Erythroblast (primary cell): Measurements from ENCODE around the gene SNX19.

ENCODE experiments used
- GATA1 ChIP-seq: IDR thresholded peaks from 2 replicates; pipeline ENCODE4 v1.6.1; 2011; ENCODE audit warnings: low read depth, mild to moderate bottlenecking, control low read depth, low read length, moderate library complexity
- POLR2A ChIP-seq: IDR thresholded peaks from 2 replicates; pipeline ENCODE4 v1.6.1; 2011; ENCODE audit warnings: mild to moderate bottlenecking, low read length

DNA sequence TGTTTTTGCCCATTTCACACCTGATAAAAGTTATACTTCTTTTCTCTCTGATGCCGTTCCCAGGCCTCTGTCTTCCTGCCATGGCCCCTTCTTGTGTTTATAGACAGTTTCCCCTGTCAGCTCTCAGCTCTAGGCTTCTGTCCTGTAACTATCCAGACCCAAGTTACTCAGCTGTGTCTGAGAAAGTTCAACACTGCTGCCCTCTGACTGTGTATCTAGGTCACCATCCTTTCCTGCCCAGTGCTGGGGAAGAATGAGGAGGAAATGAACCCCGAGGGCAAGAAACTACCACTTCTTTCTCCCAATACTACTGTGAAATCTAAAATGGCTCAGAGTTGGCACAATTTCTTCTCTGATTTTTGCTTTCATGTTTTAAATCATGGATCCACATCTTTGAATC lies 29.6 kb downstream of the SNX19 start:
- TF ChIP-seq POLR2A: no peak
- TF ChIP-seq GATA1: no peak
